Liver (tissue), 9 donors: ENCODE measurements around the gene ENPP1. TPM values are rescaled to one million over a fixed set of nuclear protein-coding genes. Genes with fewer than 3 reads are reported as not detected.

Experiments
- DNase-seq: peaks from one replicate; pipeline ENCODE4 v3.0.0-alpha.2; 2017; ENCODE audit warnings: low spot score
- H3K27ac ChIP-seq, 2 donors: one replicate each; pipeline ENCODE4 v1.7.0; 2013; ENCODE audit warnings: inconsistent platforms in 2 of 2, low read length in 2 of 2, control low read depth in 1 of 2, low read depth in 1 of 2, mild to moderate bottlenecking in 1 of 2
- H3K27me3 ChIP-seq, 4 donors: one replicate each; pipeline versions ENCODE4 v1.6.1 to v1.7.0; 2013; ENCODE audit warnings: low read length in 3 of 4, inconsistent platforms in 1 of 4, mild to moderate bottlenecking in 1 of 4, moderate library complexity in 1 of 4; ENCODE audit not compliant: control insufficient read depth in 4 of 4, insufficient read depth in 4 of 4
- H3K36me3 ChIP-seq, 4 donors: one replicate each; pipeline versions ENCODE4 v1.6.1 to v1.7.0; 2013; ENCODE audit warnings: low read length in 3 of 4, mild to moderate bottlenecking in 3 of 4, low read depth in 1 of 4, moderate library complexity in 1 of 4; ENCODE audit not compliant: control insufficient read depth in 4 of 4, insufficient read depth in 3 of 4
- H3K4me1 ChIP-seq, 4 donors: one replicate each; pipeline versions ENCODE4 v1.6.1 to v1.7.0; 2013; ENCODE audit warnings: low read length in 3 of 4, mild to moderate bottlenecking in 3 of 4, moderate library complexity in 1 of 4; ENCODE audit not compliant: control insufficient read depth in 4 of 4, insufficient read depth in 4 of 4
- H3K4me3 ChIP-seq, 3 donors: one replicate each; pipeline versions ENCODE4 v1.6.1 to v1.7.0; 2013; ENCODE audit warnings: low read length in 3 of 3, control low read depth in 1 of 3, low read depth in 1 of 3, mild to moderate bottlenecking in 1 of 3
- H3K9ac ChIP-seq, 2 donors: one replicate each; pipeline ENCODE4 v1.7.0; 2013; ENCODE audit warnings: low read length in 2 of 2, mild to moderate bottlenecking in 2 of 2, moderate library complexity in 2 of 2, control low read depth in 1 of 2, low read depth in 1 of 2
- H3K9me3 ChIP-seq, 4 donors: one replicate each; pipeline versions ENCODE4 v1.6.1 to v1.7.0; 2013; ENCODE audit warnings: low read length in 3 of 4; ENCODE audit not compliant: control insufficient read depth in 4 of 4
- EGR1 ChIP-seq, 2 donors: IDR thresholded peaks; 2 replicates each; pipeline ENCODE4 v1.6.1; 2016 to 2018; ENCODE audit warnings: antibody characterized with exemption in 2 of 2, low read depth in 2 of 2
- FOXA1 ChIP-seq: IDR thresholded peaks from 2 replicates; pipeline ENCODE4 v1.6.1; 2016; ENCODE audit warnings: antibody characterized with exemption
- FOXA2 ChIP-seq: IDR thresholded peaks from 2 replicates; pipeline ENCODE4 v1.6.1; 2016; ENCODE audit warnings: antibody characterized with exemption
- GABPA ChIP-seq, 2 donors: IDR thresholded peaks in 1 of 2; conservative IDR thresholded peaks in 1 of 2; 2 replicates each; pipeline ENCODE4 v1.6.1; 2016; ENCODE audit warnings: antibody characterized with exemption in 2 of 2, mild to moderate bottlenecking in 1 of 2, moderate library complexity in 1 of 2
- HNF4A ChIP-seq, 2 donors: conservative IDR thresholded peaks; 2 replicates each; pipeline ENCODE4 v1.6.1; 2016; ENCODE audit warnings: antibody characterized with exemption in 2 of 2, mild to moderate bottlenecking in 2 of 2
- HNF4G ChIP-seq: IDR thresholded peaks from 2 replicates; pipeline ENCODE4 v1.6.1; 2016; ENCODE audit warnings: antibody characterized with exemption
- JUND ChIP-seq, 2 donors: IDR thresholded peaks; 2 replicates each; pipeline ENCODE4 v1.6.1; 2016; ENCODE audit warnings: antibody characterized with exemption in 2 of 2
- NR2F2 ChIP-seq: IDR thresholded peaks from 2 replicates; pipeline ENCODE4 v1.6.1; 2016; ENCODE audit warnings: antibody characterized with exemption
- RAD21 ChIP-seq, 2 donors: IDR thresholded peaks; 2 replicates each; pipeline ENCODE4 v1.6.1; 2016; ENCODE audit warnings: antibody characterized with exemption in 2 of 2, mild to moderate bottlenecking in 2 of 2
- RXRA ChIP-seq, 2 donors: IDR thresholded peaks; 2 replicates each; pipeline ENCODE4 v1.6.1; 2017 to 2018; ENCODE audit warnings: antibody characterized with exemption in 2 of 2, mild to moderate bottlenecking in 1 of 2
- SP1 ChIP-seq: IDR thresholded peaks from 2 replicates; pipeline ENCODE4 v1.6.1; 2018; ENCODE audit warnings: antibody characterized with exemption, mild to moderate bottlenecking
- YY1 ChIP-seq: IDR thresholded peaks from 2 replicates; pipeline ENCODE4 v1.6.1; 2016; ENCODE audit warnings: antibody characterized with exemption, mild to moderate bottlenecking
- WGBS: extraction: QIAGEN DNeasy Blood & Tissue Kit; methylation state at CpG from one replicate; pipeline ENCODE4 v1.1.7; 2013; 5-methylcytosine and 5-hydroxymethylcytosine counted together
- polyA plus RNA-seq, 2 donors: library from polyadenylated mRNA; stranded (reverse) in 1 of 2; unstranded in 1 of 2; fragments of 200-250 nt in 1 of 2; fragments of >200 nt in 1 of 2; fragmentation: Nextera tagmentation in 1 of 2; extraction: Ambion mirVana in 1 of 2; gene quantifications; one replicate each; pipeline versions ENCODE4 v1.2.1 to v1.2.3, GENCODE V29; 2013 to 2015
- total RNA-seq, 2 donors: library from RNA; depleted of rRNA; stranded (reverse); fragments of >200 nt; gene quantifications; one replicate each; pipeline ENCODE4 v1.2.3, GENCODE V29; 2014
- TF ChIP-seq, protein P1 (sequence below): IDR thresholded peaks from 2 replicates; pipeline ENCODE4 v1.6.1; 2016; ENCODE audit warnings: antibody characterized with exemption, mild to moderate bottlenecking
- TF ChIP-seq, protein P2 (sequence below): IDR thresholded peaks from 2 replicates; pipeline ENCODE4 v1.6.1; 2016; ENCODE audit warnings: antibody characterized with exemption
- TF ChIP-seq, protein P3 (sequence below): IDR thresholded peaks from 2 replicates; pipeline ENCODE4 v1.6.1; 2016; ENCODE audit warnings: antibody characterized with exemption
- TF ChIP-seq, protein P4 (sequence below): IDR thresholded peaks from 2 replicates; pipeline ENCODE4 v1.6.1; 2016; ENCODE audit warnings: antibody characterized with exemption
- TF ChIP-seq, protein P5 (sequence below): fragments of 150-350 bp; IDR thresholded peaks from 2 replicates; pipeline ENCODE4 v1.5.1; 2017; ENCODE audit warnings: improper control_type of control experiment, low read depth, low read length; ENCODE audit not compliant: missing input control
- donor health status: healthy.
- donor health status: healthy.
- donor health status: healthy.
- donor health status: healthy.
- donor health status: healthy.

The ENPP1 gene
- total and polyA plus RNA-seq, 4 donors: 9.5 to 53.1 (median 31.1) TPM

DNA sequence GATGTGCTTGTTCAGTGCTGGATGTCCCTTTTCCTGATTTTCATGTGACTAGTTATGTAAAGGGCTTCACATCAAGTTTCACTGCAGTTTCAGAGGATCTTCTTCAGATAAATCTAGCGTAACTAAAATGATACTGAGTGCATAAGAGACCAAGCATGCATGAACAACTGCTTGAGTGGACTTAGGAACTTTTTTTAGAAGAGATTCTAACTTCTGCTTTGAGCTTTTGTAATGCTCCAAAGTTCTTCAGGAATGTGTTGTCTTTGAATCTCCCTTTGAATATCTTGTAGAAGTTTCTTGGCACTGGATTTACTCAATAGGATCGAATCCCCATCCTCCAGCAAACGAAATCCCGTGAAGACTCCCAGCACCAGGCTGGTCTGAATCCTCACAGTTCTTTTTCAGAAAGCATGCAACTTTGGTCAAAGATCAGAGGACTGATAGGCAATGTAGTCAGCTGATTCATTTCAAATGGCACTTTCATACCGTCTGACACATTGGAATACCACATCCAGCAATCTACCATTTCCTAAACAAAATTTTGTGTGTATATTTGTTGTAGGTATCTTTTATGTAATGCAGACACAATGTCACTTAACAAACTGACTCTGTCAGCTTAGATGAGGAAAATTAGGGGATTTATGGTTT, 33.2 kb downstream of the ENPP1 start:
- H3K4me3 ChIP-seq: no peak overlapping the region
- H3K4me1 ChIP-seq: peaks cover 3 to 51% (median 20%) of the 10 kb centered on the region in 4 donors
- WGBS: 43% methylated on average over 5 of the region's 5 CpGs
- no peak overlapping the region for H3K9ac ChIP-seq
- DNase-seq: no peak
- H3K27ac ChIP-seq: peak overlapping the region; percentile 21 to 49
- no peaks in the 10 kb centered on the region for H3K36me3 ChIP-seq
- TF ChIP-seq EGR1 (IDR thresholded peaks at IDR 0.05; ENCODE audit: low read depth in 2 of 2) (no peak), GABPA (IDR thresholded peaks at IDR 0.05 in 1 of 2, conservative IDR thresholded peaks at IDR 0.05 in 1 of 2) (no peak), YY1 (peak; percentile 66), SP1 (no peak), FOXA1 (no peak), RXRA (IDR thresholded peaks at IDR 0.05) (no peak), HNF4A (conservative IDR thresholded peaks at IDR 0.05) (peak; percentile 38 to 59), NR2F2 (no peak), RAD21 (IDR thresholded peaks at IDR 0.05) (peak in 1 of 2 donors; percentile 4), JUND (IDR thresholded peaks at IDR 0.05) (no peak), FOXA2 (no peak), HNF4G (no peak)
- TF ChIP-seq, protein P1, sequence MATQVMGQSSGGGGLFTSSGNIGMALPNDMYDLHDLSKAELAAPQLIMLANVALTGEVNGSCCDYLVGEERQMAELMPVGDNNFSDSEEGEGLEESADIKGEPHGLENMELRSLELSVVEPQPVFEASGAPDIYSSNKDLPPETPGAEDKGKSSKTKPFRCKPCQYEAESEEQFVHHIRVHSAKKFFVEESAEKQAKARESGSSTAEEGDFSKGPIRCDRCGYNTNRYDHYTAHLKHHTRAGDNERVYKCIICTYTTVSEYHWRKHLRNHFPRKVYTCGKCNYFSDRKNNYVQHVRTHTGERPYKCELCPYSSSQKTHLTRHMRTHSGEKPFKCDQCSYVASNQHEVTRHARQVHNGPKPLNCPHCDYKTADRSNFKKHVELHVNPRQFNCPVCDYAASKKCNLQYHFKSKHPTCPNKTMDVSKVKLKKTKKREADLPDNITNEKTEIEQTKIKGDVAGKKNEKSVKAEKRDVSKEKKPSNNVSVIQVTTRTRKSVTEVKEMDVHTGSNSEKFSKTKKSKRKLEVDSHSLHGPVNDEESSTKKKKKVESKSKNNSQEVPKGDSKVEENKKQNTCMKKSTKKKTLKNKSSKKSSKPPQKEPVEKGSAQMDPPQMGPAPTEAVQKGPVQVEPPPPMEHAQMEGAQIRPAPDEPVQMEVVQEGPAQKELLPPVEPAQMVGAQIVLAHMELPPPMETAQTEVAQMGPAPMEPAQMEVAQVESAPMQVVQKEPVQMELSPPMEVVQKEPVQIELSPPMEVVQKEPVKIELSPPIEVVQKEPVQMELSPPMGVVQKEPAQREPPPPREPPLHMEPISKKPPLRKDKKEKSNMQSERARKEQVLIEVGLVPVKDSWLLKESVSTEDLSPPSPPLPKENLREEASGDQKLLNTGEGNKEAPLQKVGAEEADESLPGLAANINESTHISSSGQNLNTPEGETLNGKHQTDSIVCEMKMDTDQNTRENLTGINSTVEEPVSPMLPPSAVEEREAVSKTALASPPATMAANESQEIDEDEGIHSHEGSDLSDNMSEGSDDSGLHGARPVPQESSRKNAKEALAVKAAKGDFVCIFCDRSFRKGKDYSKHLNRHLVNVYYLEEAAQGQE: no peak
- TF ChIP-seq, protein P2, sequence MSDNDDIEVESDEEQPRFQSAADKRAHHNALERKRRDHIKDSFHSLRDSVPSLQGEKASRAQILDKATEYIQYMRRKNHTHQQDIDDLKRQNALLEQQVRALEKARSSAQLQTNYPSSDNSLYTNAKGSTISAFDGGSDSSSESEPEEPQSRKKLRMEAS: peak; percentile 36
- TF ChIP-seq, protein P3, sequence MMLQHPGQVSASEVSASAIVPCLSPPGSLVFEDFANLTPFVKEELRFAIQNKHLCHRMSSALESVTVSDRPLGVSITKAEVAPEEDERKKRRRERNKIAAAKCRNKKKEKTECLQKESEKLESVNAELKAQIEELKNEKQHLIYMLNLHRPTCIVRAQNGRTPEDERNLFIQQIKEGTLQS: no peak
- TF ChIP-seq, protein P4, sequence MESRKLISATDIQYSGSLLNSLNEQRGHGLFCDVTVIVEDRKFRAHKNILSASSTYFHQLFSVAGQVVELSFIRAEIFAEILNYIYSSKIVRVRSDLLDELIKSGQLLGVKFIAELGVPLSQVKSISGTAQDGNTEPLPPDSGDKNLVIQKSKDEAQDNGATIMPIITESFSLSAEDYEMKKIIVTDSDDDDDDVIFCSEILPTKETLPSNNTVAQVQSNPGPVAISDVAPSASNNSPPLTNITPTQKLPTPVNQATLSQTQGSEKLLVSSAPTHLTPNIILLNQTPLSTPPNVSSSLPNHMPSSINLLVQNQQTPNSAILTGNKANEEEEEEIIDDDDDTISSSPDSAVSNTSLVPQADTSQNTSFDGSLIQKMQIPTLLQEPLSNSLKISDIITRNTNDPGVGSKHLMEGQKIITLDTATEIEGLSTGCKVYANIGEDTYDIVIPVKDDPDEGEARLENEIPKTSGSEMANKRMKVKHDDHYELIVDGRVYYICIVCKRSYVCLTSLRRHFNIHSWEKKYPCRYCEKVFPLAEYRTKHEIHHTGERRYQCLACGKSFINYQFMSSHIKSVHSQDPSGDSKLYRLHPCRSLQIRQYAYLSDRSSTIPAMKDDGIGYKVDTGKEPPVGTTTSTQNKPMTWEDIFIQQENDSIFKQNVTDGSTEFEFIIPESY: no peak
- TF ChIP-seq, protein P5, sequence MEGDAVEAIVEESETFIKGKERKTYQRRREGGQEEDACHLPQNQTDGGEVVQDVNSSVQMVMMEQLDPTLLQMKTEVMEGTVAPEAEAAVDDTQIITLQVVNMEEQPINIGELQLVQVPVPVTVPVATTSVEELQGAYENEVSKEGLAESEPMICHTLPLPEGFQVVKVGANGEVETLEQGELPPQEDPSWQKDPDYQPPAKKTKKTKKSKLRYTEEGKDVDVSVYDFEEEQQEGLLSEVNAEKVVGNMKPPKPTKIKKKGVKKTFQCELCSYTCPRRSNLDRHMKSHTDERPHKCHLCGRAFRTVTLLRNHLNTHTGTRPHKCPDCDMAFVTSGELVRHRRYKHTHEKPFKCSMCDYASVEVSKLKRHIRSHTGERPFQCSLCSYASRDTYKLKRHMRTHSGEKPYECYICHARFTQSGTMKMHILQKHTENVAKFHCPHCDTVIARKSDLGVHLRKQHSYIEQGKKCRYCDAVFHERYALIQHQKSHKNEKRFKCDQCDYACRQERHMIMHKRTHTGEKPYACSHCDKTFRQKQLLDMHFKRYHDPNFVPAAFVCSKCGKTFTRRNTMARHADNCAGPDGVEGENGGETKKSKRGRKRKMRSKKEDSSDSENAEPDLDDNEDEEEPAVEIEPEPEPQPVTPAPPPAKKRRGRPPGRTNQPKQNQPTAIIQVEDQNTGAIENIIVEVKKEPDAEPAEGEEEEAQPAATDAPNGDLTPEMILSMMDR: no peak
- no peaks in the 10 kb centered on the region for H3K27me3 ChIP-seq
- H3K9me3 ChIP-seq: no peaks in the 10 kb centered on the region
